ENCODE results near the gene CD96.

The CD96 gene

GRCh38 chr3:111595232-111595631, 53.2 kb downstream of the CD96 start, which contains the start of gene ZBED2:
Gene ZBED2 (minus strand): TSS chr3:111595346. CDS start chr3:111594201, 1,145 bp downstream.
- Histone ChIP-seq H3K36me3 (replicated peaks) (no peaks in the 10 kb centered on the region), H3K27me3 (replicated peaks) (no peaks in the 10 kb centered on the region), H3K4me3 (ENCODE audit: low read depth, low read length) (no peak within 1 kb of the TSS), H3K27ac (no peak within 1 kb of the TSS)
- TF ChIP-seq CTCF (IDR thresholded peaks at IDR 0.05; ENCODE audit: low read depth, low read length, missing control alignments), result no peak
- no peak for DNase-seq
- in situ Hi-C loops (cut with HindIII; ENCODE audit: low pct_ligation_motif_present, low sequenced_read_pairs), result no loop called here

- TF ChIP-seq CTCF (IDR thresholded peaks at IDR 0.05; ENCODE audit: low read depth, low read length, missing control alignments), result no peak
- Histone ChIP-seq H3K4me3 (ENCODE audit: low read depth, low read length) (no peak overlapping the region), H3K27me3 (replicated peaks) (no peaks in the 10 kb centered on the region), H3K36me3 (replicated peaks) (no peaks in the 10 kb centered on the region), H3K27ac (no peak overlapping the region)
- no peak for DNase-seq
- in situ Hi-C loops (cut with HindIII; ENCODE audit: low pct_ligation_motif_present, low sequenced_read_pairs), result no loop called here
Observed at GRCh38 chr3:111596328-111596727, 54.3 kb downstream of the CD96 start.

GRCh38 chr3:111598139-111598538, 56.1 kb downstream of the CD96 start:
- no peaks in the 10 kb centered on the region for H3K27me3 ChIP-seq (replicated peaks)
- no peak for TF ChIP-seq CTCF (IDR thresholded peaks at IDR 0.05; ENCODE audit: low read depth, low read length, missing control alignments)
- no peaks in the 10 kb centered on the region for H3K36me3 ChIP-seq (replicated peaks)
- no peak overlapping the region for H3K27ac ChIP-seq
- H3K4me3 ChIP-seq (ENCODE audit: low read depth, low read length), result no peak overlapping the region
- in situ Hi-C loops (cut with HindIII; ENCODE audit: low pct_ligation_motif_present, low sequenced_read_pairs), result no loop called here
- DNase-seq, result no peak

- no peak overlapping the region for H3K4me3 ChIP-seq (ENCODE audit: low read depth, low read length)
- H3K27ac ChIP-seq, result no peak overlapping the region
- in situ Hi-C loops (cut with HindIII; ENCODE audit: low pct_ligation_motif_present, low sequenced_read_pairs), result no loop called here
- TF ChIP-seq CTCF (IDR thresholded peaks at IDR 0.05; ENCODE audit: low read depth, low read length, missing control alignments), result no peak
- DNase-seq, result no peak
- no peaks in the 10 kb centered on the region for H3K36me3 ChIP-seq (replicated peaks)
- no peaks in the 10 kb centered on the region for H3K27me3 ChIP-seq (replicated peaks)
Observed at GRCh38 chr3:111598552-111598951, 56.6 kb downstream of the CD96 start.

GRCh38 chr3:111601810-111602209, 59.8 kb downstream of the CD96 start:
- no peak for DNase-seq
- H3K27ac ChIP-seq, result no peak overlapping the region
- H3K4me3 ChIP-seq (ENCODE audit: low read depth, low read length), result no peak overlapping the region
- TF ChIP-seq CTCF (IDR thresholded peaks at IDR 0.05; ENCODE audit: low read depth, low read length, missing control alignments), result no peak
- in situ Hi-C loops (cut with HindIII; ENCODE audit: low pct_ligation_motif_present, low sequenced_read_pairs), result no loop called here
- H3K36me3 ChIP-seq (replicated peaks), result no peaks in the 10 kb centered on the region
- H3K27me3 ChIP-seq (replicated peaks), result no peaks in the 10 kb centered on the region

GRCh38 chr3:111603679-111604078, 61.7 kb downstream of the CD96 start:
- H3K36me3 ChIP-seq (replicated peaks), result no peaks in the 10 kb centered on the region
- no peak overlapping the region for H3K4me3 ChIP-seq (ENCODE audit: low read depth, low read length)
- in situ Hi-C loops (cut with HindIII; ENCODE audit: low pct_ligation_motif_present, low sequenced_read_pairs), result no loop called here
- no peak for TF ChIP-seq CTCF (IDR thresholded peaks at IDR 0.05; ENCODE audit: low read depth, low read length, missing control alignments)
- no peaks in the 10 kb centered on the region for H3K27me3 ChIP-seq (replicated peaks)
- DNase-seq, result no peak
- no peak overlapping the region for H3K27ac ChIP-seq
